Peyer's patch (tissue), 4 donors: ENCODE measurements around the gene MIA3.
"Not testable (repeated sequence)": the region's sequence is repeated elsewhere in the genome, so short reads cannot be mapped to it uniquely, and the experiment has no call there.

Source experiments
- CTCF ChIP-seq, 6 experiments: fragments of 450-650 bp in 4 of 6; fragments of 200-600 bp in 2 of 6; sonication (generic) in 1 of 6; IDR thresholded peaks; one replicate each; pipeline ENCODE4 v1.5.1; 2017 to 2019; ENCODE audit warnings: antibody characterized with exemption in 6 of 6, mild to moderate bottlenecking in 3 of 6, moderate library complexity in 1 of 6
- POLR2A ChIP-seq, 2 donors: fragments of 450-650 bp; IDR thresholded peaks; one replicate each; pipeline ENCODE4 v1.5.1; 2017; ENCODE audit warnings: antibody characterized with exemption in 2 of 2, mild to moderate bottlenecking in 2 of 2, moderate library complexity in 2 of 2

GRCh38 chr1:222668184-222668583 lies 50.3 kb downstream of the MIA3 start:
- TF ChIP-seq POLR2A, CTCF (IDR thresholded peaks at IDR 0.05): not testable (repeated sequence)
